IPS-18c (cell line): ENCODE measurements around the gene LCE7A.

Experiments used
- H3K4me3 ChIP-seq: 2 replicates; pipeline ENCODE4 v1.7.0; 2013; ENCODE audit warnings: low read depth, mild to moderate bottlenecking, low read length, moderate library complexity; ENCODE audit not compliant: insufficient read depth
- H3K9me3 ChIP-seq: one replicate; pipeline ENCODE4 v1.6.1; 2013; ENCODE audit warnings: mild to moderate bottlenecking, low read length, moderate library complexity; ENCODE audit not compliant: control insufficient read depth, insufficient read depth

The LCE7A gene

DNA sequence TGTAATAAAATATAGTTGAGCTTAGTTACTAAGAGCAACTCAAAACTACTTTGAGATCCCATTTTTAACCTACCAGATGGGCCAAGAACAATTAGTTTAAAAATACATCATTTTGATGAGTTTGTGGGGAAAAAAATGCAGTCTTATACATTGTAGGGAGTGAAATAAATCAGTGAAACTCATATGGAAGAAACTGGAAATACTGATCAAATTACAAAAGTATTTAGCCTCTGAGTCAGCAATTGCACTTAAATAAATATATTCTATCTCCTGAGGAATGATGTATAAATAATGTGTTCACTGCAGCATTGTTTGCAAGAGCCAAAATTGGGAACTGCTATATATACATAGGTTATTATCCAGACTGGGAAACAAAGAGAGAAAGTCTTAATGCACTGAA lies 13.7 kb downstream of the LCE7A start:
- Histone ChIP-seq H3K4me3 (no peak overlapping the region), H3K9me3 (no peaks in the 10 kb centered on the region)

DNA sequence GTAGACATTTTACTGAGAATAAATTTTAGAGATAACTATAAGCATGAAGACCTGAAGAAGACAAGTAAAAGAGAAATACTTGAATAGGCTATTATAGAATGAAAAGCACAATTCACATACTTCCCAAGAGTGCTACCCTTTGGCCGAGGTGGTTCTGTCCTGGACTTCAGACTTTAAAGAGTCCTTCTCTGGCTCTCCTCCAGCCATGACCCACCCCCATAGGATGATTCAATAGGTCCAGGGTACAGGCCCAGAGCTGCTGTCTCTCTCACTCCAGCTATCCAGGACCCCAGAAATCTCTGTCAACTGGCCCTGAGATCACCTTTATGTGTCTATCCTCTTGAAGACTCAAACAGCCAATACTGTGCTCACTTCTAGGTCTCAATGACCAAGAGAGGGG lies 17.0 kb downstream of the LCE7A start:
- Histone ChIP-seq H3K9me3 (peaks cover 3% of the 10 kb centered on the region), H3K4me3 (no peak overlapping the region)

DNA sequence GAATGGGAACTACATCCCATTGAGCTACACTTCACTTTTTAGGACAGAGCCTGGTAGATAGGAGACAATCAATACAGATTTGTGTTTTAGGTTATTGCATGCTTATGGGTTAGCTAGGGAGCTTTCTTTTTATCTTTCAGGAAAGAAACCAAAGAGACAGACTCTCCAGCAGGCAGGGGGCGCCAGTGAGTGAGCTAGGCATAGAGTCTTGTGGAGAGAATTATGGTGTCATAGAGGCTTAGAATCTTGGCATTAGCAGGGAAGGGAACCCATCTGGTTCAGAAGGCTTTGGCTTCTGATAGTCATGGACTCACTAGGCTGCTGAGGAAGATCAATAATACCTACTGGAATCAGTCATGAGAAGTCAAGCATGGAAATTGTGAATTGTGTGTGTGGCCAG lies 18.2 kb downstream of the LCE7A start, which contains the start of gene SMCP:
Gene SMCP, plus strand, starts transcription at position 281 of the 400 bp plus-strand sequence. CDS start 6,101 bp downstream, outside the sequence.
- Histone ChIP-seq H3K9me3 (peaks cover 3% of the 10 kb centered on the region), H3K4me3 (no peak within 1 kb of the TSS)

DNA sequence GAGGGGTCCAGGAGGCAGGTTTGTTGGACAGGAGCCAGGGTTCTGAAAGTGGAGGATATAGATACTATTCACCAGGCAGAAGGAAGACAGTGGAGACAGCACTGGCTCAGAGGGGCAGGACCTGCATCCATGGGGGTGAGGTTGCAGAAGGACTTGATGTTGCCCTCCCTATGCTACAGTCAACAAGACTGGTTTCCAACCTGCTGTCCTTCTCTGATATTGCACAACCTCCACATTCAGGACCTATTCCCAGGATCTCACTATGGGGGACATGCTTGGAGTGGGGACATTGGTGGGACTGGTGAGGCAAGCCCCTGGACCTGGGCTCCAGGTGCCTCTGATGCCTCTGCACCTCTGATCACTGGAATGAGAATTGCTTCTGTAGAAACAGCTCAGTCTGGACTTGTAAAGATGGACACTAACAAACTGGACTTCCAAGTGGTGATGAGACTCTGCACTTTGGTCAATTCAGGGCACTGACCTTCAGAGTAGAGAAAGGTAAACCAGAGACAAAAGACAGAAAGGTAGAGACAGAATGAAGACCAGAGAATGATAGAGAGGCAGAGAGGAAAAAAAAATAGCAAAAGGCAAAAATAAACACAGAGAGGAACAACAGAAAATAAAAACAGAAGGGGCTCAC lies 19.9 kb downstream of the LCE7A start:
- Histone ChIP-seq H3K4me3 (no peak overlapping the region), H3K9me3 (peaks cover 3% of the 10 kb centered on the region)

DNA sequence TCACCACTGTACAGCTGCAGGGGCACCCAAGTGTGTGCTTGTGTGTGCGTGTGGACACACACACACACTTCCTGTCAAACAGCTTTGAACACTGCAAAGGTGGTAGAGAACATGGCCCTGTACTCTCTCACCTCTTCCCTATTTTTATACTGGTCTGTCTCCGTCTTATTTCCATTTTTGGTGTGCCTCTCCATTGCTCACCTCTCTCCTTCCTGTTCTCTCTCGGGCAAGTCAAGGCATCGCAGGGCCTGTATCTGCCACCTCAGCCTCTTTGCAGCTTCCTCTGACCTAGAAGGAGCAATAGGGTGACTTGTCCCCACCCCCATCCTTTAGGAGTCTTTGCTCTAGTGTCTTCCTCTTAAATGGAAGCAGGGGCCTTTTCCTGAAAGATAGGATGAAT lies 20.5 kb downstream of the LCE7A start:
- Histone ChIP-seq H3K9me3 (peaks cover 3% of the 10 kb centered on the region), H3K4me3 (no peak overlapping the region)

DNA sequence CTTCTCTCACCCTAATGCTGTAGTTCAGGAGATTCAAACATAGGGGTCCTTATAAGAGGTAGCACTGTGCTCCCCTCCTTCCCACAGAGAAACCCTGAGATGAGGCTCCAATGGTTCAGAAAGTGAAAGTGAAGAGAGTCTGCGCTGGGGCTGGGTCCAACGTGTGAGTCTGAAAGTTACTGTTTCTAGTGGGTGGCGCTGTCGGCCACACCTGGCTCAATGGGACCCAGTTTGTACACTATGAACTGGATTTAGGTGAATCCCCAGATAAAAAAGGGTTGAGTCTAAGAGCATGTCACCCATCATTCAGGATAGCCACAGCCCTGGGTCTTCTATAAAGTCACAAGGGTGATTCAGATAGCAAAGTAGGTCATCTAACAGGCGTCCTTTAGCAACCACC lies 21.1 kb downstream of the LCE7A start:
- Histone ChIP-seq H3K9me3 (peaks cover 3% of the 10 kb centered on the region), H3K4me3 (no peak overlapping the region)

DNA sequence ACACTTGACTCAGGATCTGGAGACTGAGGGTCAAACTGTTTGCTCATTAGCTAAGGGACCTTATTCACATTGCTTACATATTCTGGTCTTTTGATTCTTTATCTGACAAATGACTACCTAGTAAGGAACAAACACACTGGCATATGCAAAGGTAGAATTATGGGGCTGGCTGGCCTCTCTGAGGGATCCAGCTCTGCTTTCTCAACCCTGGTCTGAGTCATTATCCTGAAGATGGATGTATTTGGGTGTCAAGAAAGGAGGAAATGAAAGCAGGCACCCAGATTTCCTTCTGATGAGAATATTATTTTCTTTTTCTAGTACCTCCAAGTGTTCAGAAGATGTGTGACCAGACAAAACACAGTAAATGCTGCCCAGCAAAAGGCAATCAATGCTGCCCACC lies 24.3 kb downstream of the LCE7A start:
- peaks cover 3% of the 10 kb centered on the region for H3K9me3 ChIP-seq
- H3K4me3 ChIP-seq = no peak overlapping the region

DNA sequence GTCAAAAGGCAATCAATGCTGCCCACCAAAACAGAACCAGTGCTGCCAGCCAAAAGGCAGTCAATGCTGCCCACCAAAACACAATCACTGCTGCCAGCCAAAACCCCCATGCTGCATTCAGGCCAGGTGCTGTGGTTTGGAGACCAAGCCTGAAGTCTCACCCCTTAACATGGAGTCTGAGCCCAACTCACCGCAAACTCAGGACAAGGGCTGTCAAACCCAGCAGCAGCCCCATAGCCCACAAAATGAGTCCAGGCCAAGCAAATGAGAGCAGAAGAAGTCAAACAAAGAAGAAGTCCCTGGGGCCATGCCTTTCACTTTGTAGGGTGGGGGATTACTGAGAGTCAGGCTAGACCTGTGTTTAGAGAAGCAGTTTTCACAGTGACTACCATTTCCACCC lies 24.7 kb downstream of the LCE7A start:
- H3K4me3 ChIP-seq = no peak overlapping the region
- peaks cover 3% of the 10 kb centered on the region for H3K9me3 ChIP-seq

DNA sequence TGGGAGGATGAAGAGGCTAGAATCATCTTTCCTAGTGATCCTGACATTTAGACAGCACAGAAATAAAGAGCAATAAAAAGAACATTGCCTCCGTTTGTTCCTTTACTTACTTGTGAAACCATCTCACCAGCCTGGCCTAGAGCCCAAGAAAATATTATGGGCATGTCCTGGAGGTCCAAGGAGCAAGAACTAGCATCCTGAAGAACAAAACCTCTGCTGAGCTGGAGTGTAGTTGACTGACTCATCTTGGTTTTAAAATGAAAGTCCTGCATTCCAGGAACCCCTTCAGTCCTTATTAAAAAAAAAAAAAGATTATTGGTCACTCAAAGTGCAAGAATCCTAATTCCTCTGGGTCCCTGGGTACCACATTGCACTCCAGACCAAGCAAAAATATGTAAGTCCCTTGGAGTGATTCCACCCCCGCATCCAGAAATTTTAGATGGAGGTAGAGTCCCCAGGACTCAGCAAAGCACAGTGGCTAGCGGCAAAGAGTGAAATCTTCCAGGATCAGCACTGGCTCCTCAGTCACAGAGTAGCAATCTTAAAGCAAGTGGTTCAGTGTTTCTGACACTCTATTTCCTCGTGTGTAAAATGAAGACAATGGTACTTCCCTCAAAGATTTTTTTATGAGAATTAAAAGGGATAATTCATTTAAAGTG lies 25.3 kb downstream of the LCE7A start:
- Histone ChIP-seq H3K9me3 (peaks cover 3% of the 10 kb centered on the region), H3K4me3 (no peak overlapping the region)

DNA sequence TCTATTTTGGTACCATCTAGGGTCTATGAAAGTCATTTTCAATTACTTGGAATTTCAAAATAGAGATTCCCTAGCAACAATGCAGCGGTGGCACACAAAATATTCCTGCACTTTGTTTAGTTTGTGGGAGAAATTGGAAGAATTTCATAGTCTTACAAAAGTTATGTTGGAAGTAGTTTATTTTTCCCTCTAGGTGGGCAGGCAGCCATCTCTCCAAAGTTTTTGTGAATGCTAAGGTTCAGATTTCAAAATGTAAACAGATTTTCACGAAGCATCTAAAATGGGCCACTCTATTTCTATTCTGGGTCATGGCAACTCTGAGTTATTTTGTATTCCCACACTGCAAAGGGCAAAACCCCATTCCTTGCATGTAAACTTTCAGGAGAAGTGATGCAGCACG lies 26.3 kb downstream of the LCE7A start:
- no peaks in the 10 kb centered on the region for H3K9me3 ChIP-seq
- no peak overlapping the region for H3K4me3 ChIP-seq

DNA sequence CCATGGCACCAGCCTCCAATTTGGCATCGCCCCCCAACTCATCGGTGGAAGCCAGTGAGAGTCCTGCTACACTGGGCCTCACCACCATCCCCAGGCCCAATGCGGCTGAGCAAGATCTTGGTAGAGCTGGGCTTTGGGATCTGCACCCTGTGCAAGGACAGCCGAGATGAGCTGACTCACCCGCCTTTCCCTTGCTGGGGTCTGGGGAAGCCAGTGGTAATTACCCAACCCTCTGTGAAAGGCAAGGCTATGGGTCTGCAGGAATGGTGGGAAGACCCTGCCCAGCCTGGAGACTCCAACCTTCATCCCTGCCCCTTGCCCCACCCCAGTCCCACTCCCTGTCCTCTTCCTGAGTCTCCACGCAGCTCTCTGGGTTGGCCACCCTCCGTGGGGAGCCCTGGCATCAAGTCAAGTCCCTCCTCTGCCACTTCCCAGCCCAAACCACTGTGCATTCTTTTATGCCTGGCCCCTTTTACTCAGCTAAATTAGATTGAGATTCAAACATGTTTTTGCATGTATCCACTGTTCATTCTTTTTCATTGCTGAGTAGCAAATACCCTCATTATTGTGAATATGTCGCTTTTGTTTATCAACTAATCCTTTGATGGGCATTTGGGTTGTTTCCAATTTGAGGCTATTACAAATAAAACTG lies 27.1 kb downstream of the LCE7A start:
- Histone ChIP-seq H3K4me3 (no peak overlapping the region), H3K9me3 (no peaks in the 10 kb centered on the region)

DNA sequence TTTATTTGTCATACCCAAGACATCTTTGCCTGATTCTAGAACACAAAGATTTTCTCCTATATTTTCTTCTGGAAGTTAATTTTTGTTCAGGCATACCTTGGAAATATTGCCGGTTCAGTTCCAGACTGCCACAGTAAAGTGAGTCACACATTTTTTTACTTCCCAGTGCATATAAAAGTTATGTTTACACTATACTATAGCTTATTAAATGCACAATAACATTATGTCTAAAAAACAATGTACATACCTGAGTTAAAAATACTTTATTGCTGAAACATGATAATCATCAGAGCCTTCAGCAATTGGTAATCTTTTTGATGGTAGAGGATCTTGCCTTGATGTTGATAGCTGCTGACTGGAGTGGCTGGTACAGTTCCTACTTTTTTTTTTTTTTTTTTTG lies 28.3 kb downstream of the LCE7A start:
- Histone ChIP-seq H3K4me3 (no peak overlapping the region), H3K9me3 (no peaks in the 10 kb centered on the region)

DNA sequence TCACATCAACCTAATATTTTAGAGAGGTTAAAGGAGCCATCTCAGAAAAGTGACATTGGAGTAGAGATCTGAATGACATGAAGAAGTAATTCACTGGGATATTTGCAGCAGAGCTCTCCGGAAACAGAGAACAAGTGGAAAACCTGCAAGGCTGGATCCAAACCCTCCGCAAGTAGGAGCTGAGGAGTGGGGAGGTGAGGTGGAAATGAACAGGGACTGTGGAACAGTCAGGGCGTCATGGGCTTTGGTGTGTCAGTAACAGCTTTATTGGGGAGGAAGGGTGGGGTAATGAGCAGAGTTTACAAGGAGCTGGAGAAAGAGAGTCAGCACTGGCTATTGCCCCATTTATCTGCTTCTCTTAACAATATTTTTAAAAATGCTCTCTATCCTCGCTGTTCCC lies 39.2 kb downstream of the LCE7A start:
- Histone ChIP-seq H3K9me3 (no peaks in the 10 kb centered on the region), H3K4me3 (no peak overlapping the region)

DNA sequence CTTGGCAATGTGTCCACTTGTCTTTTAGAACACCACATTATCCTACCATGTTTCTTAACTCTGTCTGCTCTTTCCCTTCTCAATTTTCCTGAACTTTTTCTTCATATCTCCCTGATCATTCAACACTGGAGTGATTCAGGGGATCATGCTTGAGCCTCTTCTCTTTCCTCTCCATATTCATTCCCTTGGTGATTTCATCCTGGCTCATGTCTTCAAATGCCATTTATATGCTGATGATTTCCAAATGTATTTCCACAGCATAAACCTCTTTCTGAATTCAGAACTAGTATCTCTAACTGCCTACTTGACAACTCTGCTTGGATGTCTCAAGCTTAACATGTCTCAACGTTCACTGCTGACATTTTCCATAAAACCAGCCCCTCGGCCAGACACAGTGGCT lies 40.1 kb downstream of the LCE7A start:
- H3K9me3 ChIP-seq = no peaks in the 10 kb centered on the region
- H3K4me3 ChIP-seq = no peak overlapping the region

DNA sequence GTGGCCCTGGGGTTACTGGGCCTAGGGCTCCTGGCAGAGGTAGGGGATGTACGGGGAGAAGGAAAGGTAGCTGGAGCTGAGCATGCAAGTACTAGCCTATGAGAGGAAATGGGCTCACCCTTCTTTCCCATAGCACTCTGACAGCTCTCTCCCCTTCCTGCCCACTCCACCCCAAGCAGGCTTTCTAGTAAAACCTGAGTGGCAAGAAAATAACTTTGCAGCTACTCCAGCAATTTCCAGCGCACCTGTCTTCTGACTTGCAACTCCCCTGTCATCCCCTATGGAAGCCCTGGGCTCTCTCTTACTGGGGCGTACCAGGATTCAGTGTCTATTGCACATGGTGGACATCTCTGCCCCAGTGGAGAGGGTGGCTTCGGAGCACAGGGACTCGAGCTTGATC lies 41.8 kb downstream of the LCE7A start:
- Histone ChIP-seq H3K9me3 (no peaks in the 10 kb centered on the region), H3K4me3 (no peak overlapping the region)

DNA sequence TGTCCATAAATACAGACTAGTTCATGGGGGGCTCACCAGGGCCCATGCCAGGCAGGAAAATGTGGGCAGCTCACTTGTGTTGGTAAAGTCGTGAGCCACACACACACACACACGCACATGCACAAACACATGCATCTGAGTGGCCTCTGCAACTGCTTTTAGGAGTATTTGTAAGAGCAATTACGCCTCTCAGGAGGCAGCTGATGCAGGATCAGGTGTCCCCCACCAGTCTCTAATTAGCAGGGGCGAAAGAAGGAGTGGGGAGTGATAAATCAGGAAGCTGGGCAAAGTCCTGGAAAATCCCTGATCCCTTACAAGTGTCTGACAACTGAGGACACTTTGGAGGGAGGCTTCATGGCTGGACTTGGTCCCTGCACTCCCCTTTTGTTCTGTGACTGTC lies 42.8 kb downstream of the LCE7A start:
- Histone ChIP-seq H3K9me3 (no peaks in the 10 kb centered on the region), H3K4me3 (no peak overlapping the region)

DNA sequence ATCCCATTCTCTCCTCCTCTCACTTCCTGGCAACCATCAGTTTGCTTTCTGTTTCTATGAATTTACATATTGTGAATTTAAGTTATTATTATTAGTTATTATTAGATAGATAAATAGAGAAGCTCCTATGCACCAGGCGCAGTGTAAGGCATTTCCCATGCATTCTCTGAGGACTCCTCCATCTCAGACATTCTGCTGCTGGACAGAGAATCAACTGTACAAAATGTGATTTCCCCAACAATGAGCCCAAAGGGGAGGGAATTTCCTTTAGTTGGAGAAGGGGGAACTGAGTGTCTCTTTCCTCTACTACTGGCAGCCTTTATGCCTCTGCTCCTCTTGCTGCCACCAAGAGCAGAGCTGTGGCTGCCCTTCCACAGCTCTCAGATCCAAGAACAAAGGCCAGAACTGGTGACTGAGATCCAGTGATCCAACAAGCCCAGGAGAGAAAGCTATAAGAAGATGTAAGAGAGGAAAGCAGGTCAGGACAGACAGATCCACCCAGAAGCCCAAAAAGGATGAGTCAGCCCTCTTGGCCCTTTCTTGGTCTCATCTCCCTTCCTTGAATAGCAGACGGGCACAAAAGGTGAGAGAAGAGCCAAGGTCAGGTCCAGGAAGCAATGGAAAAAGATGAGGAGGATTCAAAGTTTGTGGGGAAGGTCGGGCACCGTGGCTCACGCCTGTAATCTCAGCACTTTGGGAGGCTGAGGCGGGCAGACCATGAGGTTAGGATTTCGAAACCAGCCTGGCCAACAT lies 45.1 kb downstream of the LCE7A start:
- Histone ChIP-seq H3K4me3 (no peak overlapping the region), H3K9me3 (no peaks in the 10 kb centered on the region)
